HG03045 (cell line): Measurements from ENCODE around the gene BAIAP2.

Source experiments
- ATAC-seq: cut with Tn5 transposase; IDR thresholded peaks from one replicate; pipeline ENCODE4 v1.9.1; 2021; ENCODE audit warnings: mild to moderate bottlenecking, moderate library complexity; ENCODE audit not compliant: unreplicated experiment

BAIAP2 gene

GRCh38 chr17:81049973-81050551, 15.1 kb downstream of the BAIAP2 start:
- no peak for ATAC-seq

- no peak for ATAC-seq
Measured at GRCh38 chr17:81050645-81051625, 16.0 kb downstream of the BAIAP2 start.

GRCh38 chr17:81052199-81052997, 17.4 kb downstream of the BAIAP2 start:
- ATAC-seq = no peak

GRCh38 chr17:81053041-81053970, 18.4 kb downstream of the BAIAP2 start:
- no peak for ATAC-seq

GRCh38 chr17:81054308-81054707, 19.4 kb downstream of the BAIAP2 start:
- no peak for ATAC-seq

GRCh38 chr17:81054881-81055370, 20.0 kb downstream of the BAIAP2 start:
- no peak for ATAC-seq

GRCh38 chr17:81056312-81056711, 21.4 kb downstream of the BAIAP2 start:
- ATAC-seq = no peak

- no peak for ATAC-seq
Measured at GRCh38 chr17:81057079-81057730, 22.3 kb downstream of the BAIAP2 start.

- no peak for ATAC-seq
Measured at GRCh38 chr17:81057777-81058176, 22.8 kb downstream of the BAIAP2 start.

- no peak for ATAC-seq
Measured at GRCh38 chr17:81058263-81058871, 23.4 kb downstream of the BAIAP2 start.

- ATAC-seq = no peak
Measured at GRCh38 chr17:81059026-81059425, 24.1 kb downstream of the BAIAP2 start.

- ATAC-seq = no peak
Measured at GRCh38 chr17:81060416-81060815, 25.5 kb downstream of the BAIAP2 start.

- ATAC-seq = no peak
Measured at GRCh38 chr17:81061027-81061735, 26.2 kb downstream of the BAIAP2 start.

GRCh38 chr17:81062014-81062780, 27.2 kb downstream of the BAIAP2 start:
- ATAC-seq = no peak

GRCh38 chr17:81063106-81064093, 28.4 kb downstream of the BAIAP2 start:
- no peak for ATAC-seq

- no peak for ATAC-seq
Measured at GRCh38 chr17:81064678-81065475, 29.9 kb downstream of the BAIAP2 start.
